PC-9 (cell line): ENCODE data around the gene ASXL1. TPM values are rescaled to one million over a fixed set of nuclear protein-coding genes. Genes with fewer than 3 reads are reported as not detected.

Experiments
- BruUV-seq: library from RNA; stranded (reverse); fragments of 400-500 nt; replicated peaks from 2 replicates; lab custom pipeline; 2021; lab: Mats Ljungman, UMichigan
- CTCF ChIA-PET: fragments of 300-600 bp; sonication (Branson Sonifier 250); formaldehyde crosslinking; loops from one replicate; lab custom pipeline; 2022; ENCODE audit warnings: antibody characterized with exemption; lab: Charles Lee
- POLR2A ChIA-PET: fragments of 300-600 bp; sonication (Branson Sonifier 250); formaldehyde crosslinking; loops from one replicate; lab custom pipeline; 2022; ENCODE audit warnings: antibody characterized with exemption; ENCODE audit not compliant: unreplicated experiment; lab: Charles Lee
- DNase-seq, 2 experiments: peaks; one replicate each; pipeline versions ENCODE4 v3.0.0 to v3.0.0-alpha.2; 2015 to 2022; ENCODE audit warnings: mixed read lengths in 1 of 2
- H2AFZ ChIP-seq: fragments of 200-600 bp; sonication (generic); 2 replicates; pipeline ENCODE4 v1.8.1; 2017; ENCODE audit warnings: antibody characterized with exemption
- H3F3A ChIP-seq: fragments of 200-600 bp; sonication (generic); 2 replicates; pipeline ENCODE4 v1.8.1; 2017; ENCODE audit warnings: antibody characterized with exemption, mild to moderate bottlenecking, low read depth; ENCODE audit not compliant: insufficient read depth
- H3K27ac ChIP-seq: fragments of 200-600 bp; sonication (generic); 2 replicates; pipeline ENCODE4 v1.6.1; 2016; ENCODE audit warnings: mixed run types
- H3K27me3 ChIP-seq: fragments of 200-600 bp; sonication (generic); 2 replicates; pipeline ENCODE4 v1.6.1; 2016; ENCODE audit warnings: low read depth, mixed run types; ENCODE audit not compliant: insufficient read depth
- H3K36me3 ChIP-seq: fragments of 200-600 bp; sonication (generic); 2 replicates; pipeline ENCODE4 v1.6.1; 2016; ENCODE audit warnings: low read depth, mixed run types
- H3K4me1 ChIP-seq: fragments of 200-600 bp; sonication (generic); replicated peaks from 2 replicates; pipeline ENCODE4 v1.6.1; 2016; ENCODE audit warnings: mixed run types; ENCODE audit not compliant: insufficient read depth
- H3K4me2 ChIP-seq: fragments of 200-600 bp; sonication (generic); 2 replicates; pipeline ENCODE4 v1.6.1; 2017; ENCODE audit warnings: mixed run types
- H3K4me3 ChIP-seq: fragments of 200-600 bp; sonication (generic); 2 replicates; pipeline ENCODE4 v1.6.1; 2016; ENCODE audit warnings: mixed run types
- H3K79me2 ChIP-seq: fragments of 200-600 bp; sonication (generic); 2 replicates; pipeline ENCODE4 v1.6.1; 2017; ENCODE audit warnings: low read depth, mixed run types
- H3K9me2 ChIP-seq: fragments of 200-600 bp; sonication (generic); 2 replicates; pipeline ENCODE4 v1.8.1; 2017; ENCODE audit warnings: mild to moderate bottlenecking; ENCODE audit not compliant: insufficient read depth
- H3K9me3 ChIP-seq: fragments of 200-600 bp; sonication (generic); 2 replicates; pipeline ENCODE4 v1.8.1; 2016; ENCODE audit warnings: low read depth; ENCODE audit not compliant: insufficient read depth
- H4K20me1 ChIP-seq: fragments of 200-600 bp; sonication (generic); 2 replicates; pipeline ENCODE4 v1.8.1; 2017; ENCODE audit not compliant: insufficient read depth
- CTCF ChIP-seq: fragments of 200-600 bp; sonication (generic); conservative IDR thresholded peaks from 2 replicates; pipeline ENCODE4 v1.6.1; 2017; ENCODE audit warnings: mixed run types, antibody characterized with exemption, mild to moderate bottlenecking, moderate library complexity
- EZH2 ChIP-seq: fragments of 200-600 bp; sonication (generic); IDR thresholded peaks from 2 replicates; pipeline ENCODE4 v1.8.0; 2017; ENCODE audit warnings: antibody characterized with exemption, low read depth
- intact Hi-C: fragments of 100-400 bp; cut with micrococcal nuclease; formaldehyde crosslinking; loops from one replicate; pipeline ENCODE4 v1.10.0; 2022; ENCODE audit not compliant: unreplicated experiment
- total RNA-seq: library from RNA; stranded (reverse); gene quantifications from 2 replicates; pipeline ENCODE4 v1.2.3, GENCODE V29; 2021

Gene ASXL1
- total RNA-seq, 1 experiment from 2014 or later, result 123 TPM

DNA sequence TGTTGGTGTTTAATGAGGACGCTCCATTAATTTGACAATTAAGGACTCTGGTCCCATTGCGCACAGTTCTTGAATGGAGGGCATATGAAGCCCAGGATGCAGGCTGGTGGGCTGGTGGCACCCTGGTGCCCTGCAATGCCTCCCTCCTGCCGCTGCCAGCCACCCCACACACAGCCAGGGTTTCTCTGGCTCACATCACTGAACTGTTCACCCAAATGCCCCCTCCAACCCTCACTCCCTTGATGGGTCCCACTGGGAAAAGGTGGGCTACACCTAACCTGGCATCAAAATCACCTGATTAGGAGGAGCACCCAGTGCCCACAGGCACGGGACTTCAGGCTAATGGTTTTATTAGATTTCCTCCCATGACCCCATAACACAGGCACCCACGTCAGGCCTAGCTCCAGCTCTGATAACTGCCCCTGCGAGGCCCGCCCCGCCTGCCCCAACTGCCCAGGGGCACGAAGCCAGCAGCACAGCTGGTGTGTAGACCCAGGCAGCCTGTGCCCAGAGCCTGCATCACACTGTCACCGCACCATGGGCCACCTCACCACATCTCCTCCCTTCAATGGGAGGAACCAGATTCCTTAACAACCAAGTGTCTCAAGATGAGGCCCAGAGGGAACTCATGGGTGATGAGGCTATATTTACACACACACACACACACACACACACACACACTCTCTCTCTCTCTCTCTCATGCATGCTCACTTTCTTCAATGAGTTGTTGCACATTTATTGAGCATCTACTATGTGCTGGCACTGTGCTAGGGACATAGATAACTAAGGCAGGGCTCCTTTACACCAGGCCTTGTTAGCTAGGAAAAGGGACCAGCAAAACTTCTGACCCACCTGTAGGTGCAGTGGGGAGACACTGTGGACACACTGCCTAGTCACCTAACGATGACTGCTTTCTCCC lies 119.7 kb downstream of the ASXL1 start:
- Histone ChIP-seq H3K79me2 (peaks cover 70% of the 10 kb centered on the region), H3K27me3 (no peaks in the 10 kb centered on the region), H3K27ac (no peak overlapping the region), H3F3A (peaks cover 25% of the 10 kb centered on the region; the same call in 1 of the 2 replicates), H3K36me3 (no peaks in the 10 kb centered on the region), H3K4me3 (no peak overlapping the region), H3K4me2 (no peak overlapping the region), H3K9me2 (no peaks in the 10 kb centered on the region), H2AFZ (no peak overlapping the region), H3K4me1 (peaks cover 42% of the 10 kb centered on the region), H4K20me1 (peaks cover 30% of the 10 kb centered on the region), H3K9me3 (no peaks in the 10 kb centered on the region)
- TF ChIP-seq EZH2 (no peak), CTCF (no peak)
- no TSS peak for BruUV-seq
- ChIA-PET POLR2A (interaction anchor here (0.5 kb wide), 1 partner anchor 87 kb away, joined by 3 read pairs; no protein-coding TSS in a partner anchor), CTCF (no interaction called here)
- intact Hi-C loops, result no loop called here
- DNase-seq, result no peak

- no peak overlapping the region for H2AFZ ChIP-seq
- H3K4me3 ChIP-seq, result no peak overlapping the region
- no peak for DNase-seq
- peaks cover 30% of the 10 kb centered on the region for H4K20me1 ChIP-seq
- no peaks in the 10 kb centered on the region for H3K27me3 ChIP-seq
- no peak overlapping the region for H3K4me2 ChIP-seq
- H3K9me3 ChIP-seq, result no peaks in the 10 kb centered on the region
- H3K9me2 ChIP-seq, result no peaks in the 10 kb centered on the region
- H3K79me2 ChIP-seq, result peaks cover 65% of the 10 kb centered on the region
- no peaks in the 10 kb centered on the region for H3K36me3 ChIP-seq
- BruUV-seq, result no TSS peak
- H3K4me1 ChIP-seq, result peaks cover 42% of the 10 kb centered on the region
- TF ChIP-seq CTCF (no peak), EZH2 (no peak)
- intact Hi-C loops, result no loop called here
- peaks cover 25% of the 10 kb centered on the region; the same call in 1 of the 2 replicates for H3F3A ChIP-seq
- no peak overlapping the region for H3K27ac ChIP-seq
- CTCF ChIA-PET, result no interaction called here
- POLR2A ChIA-PET, result no interaction called here
Measured at GRCh38 chr20:32478576-32478975, 120.4 kb downstream of the ASXL1 start.

- peaks cover 25% of the 10 kb centered on the region; the same call in 1 of the 2 replicates for H3F3A ChIP-seq
- peaks cover 61% of the 10 kb centered on the region for H3K79me2 ChIP-seq
- no TSS peak for BruUV-seq
- intact Hi-C loops, result no loop called here
- H4K20me1 ChIP-seq, result peaks cover 30% of the 10 kb centered on the region
- no peak for DNase-seq
- H3K4me2 ChIP-seq, result no peak overlapping the region
- peaks cover 39% of the 10 kb centered on the region for H3K4me1 ChIP-seq
- H3K36me3 ChIP-seq, result no peaks in the 10 kb centered on the region
- ChIA-PET POLR2A (no interaction called here), CTCF (interaction anchor here (0.5 kb wide), 1 partner anchor 120 kb away, joined by 9 read pairs; no protein-coding TSS in a partner anchor)
- TF ChIP-seq CTCF (no peak), EZH2 (no peak)
- H3K9me2 ChIP-seq, result no peaks in the 10 kb centered on the region
- no peak overlapping the region for H2AFZ ChIP-seq
- H3K9me3 ChIP-seq, result no peaks in the 10 kb centered on the region
- no peaks in the 10 kb centered on the region for H3K27me3 ChIP-seq
- H3K4me3 ChIP-seq, result no peak overlapping the region
- H3K27ac ChIP-seq, result no peak overlapping the region
Measured at GRCh38 chr20:32479012-32479411, 120.9 kb downstream of the ASXL1 start.
